Keratinocyte (primary cell): Measurements from ENCODE around the gene ZBTB49. TPM values are rescaled to one million over a fixed set of nuclear protein-coding genes. Genes with fewer than 3 reads are reported as not detected.

ENCODE experiments used
- DNase-seq: peaks from one replicate; pipeline ENCODE4 v3.0.0-alpha.2; 2011; ENCODE audit warnings: low read depth, missing footprints, low spot score
- FAIRE-seq: peaks from 2 replicates; lab custom pipeline; 2011; peaks lifted over from hg19 to GRCh38; lab: Jason Lieb, UNC
- H2AFZ ChIP-seq: 2 replicates; pipeline ENCODE4 v1.6.0; 2012; ENCODE audit warnings: low read length, control low read depth, inconsistent platforms; ENCODE audit not compliant: control insufficient read depth
- H3K27ac ChIP-seq: 2 replicates; pipeline ENCODE4 v1.5.1; 2011; ENCODE audit warnings: low read length; ENCODE audit not compliant: control insufficient read depth, insufficient read depth
- H3K27me3 ChIP-seq: 3 replicates; pipeline ENCODE4 v1.6.0; 2011; ENCODE audit warnings: low read length; ENCODE audit not compliant: control insufficient read depth, insufficient read depth; ENCODE audit errors: extremely low read depth
- H3K36me3 ChIP-seq, 2 experiments: 2 replicates in 1 of 2; 3 replicates in 1 of 2; pipeline ENCODE4 v1.5.1; 2011; ENCODE audit warnings: low read length in 2 of 2, mild to moderate bottlenecking in 1 of 2; ENCODE audit not compliant: control insufficient read depth in 2 of 2, insufficient read depth in 2 of 2; ENCODE audit errors: extremely low read depth in 1 of 2
- H3K4me1 ChIP-seq: 3 replicates; pipeline ENCODE4 v1.5.1; 2011; ENCODE audit warnings: low read length; ENCODE audit not compliant: control insufficient read depth, insufficient read depth; ENCODE audit errors: extremely low read depth
- H3K4me2 ChIP-seq: 3 replicates; pipeline ENCODE4 v1.6.0; 2011; ENCODE audit warnings: low read depth, low read length; ENCODE audit not compliant: control insufficient read depth, insufficient read depth; ENCODE audit errors: extremely low read depth
- H3K4me3 ChIP-seq, 3 experiments: fragments of 200-600 bp in 1 of 3; sonication (generic) in 1 of 3; 2 replicates in 2 of 3; 3 replicates in 1 of 3; pipeline ENCODE4 v1.5.1; 2011 to 2016; ENCODE audit warnings: low read length in 3 of 3, mild to moderate bottlenecking in 3 of 3, control low read depth in 2 of 3, inconsistent platforms in 1 of 3, low read depth in 1 of 3, mixed read lengths in 1 of 3, mixed run types in 1 of 3, moderate library complexity in 1 of 3; ENCODE audit not compliant: control insufficient read depth in 2 of 3, insufficient read depth in 2 of 3; ENCODE audit errors: extremely low read depth in 1 of 3
- H3K79me2 ChIP-seq: 2 replicates; pipeline ENCODE4 v1.6.0; 2012; ENCODE audit warnings: low read length; ENCODE audit not compliant: control insufficient read depth, insufficient read depth
- H3K9ac ChIP-seq: 3 replicates; pipeline ENCODE4 v1.6.0; 2011; ENCODE audit warnings: low read length; ENCODE audit not compliant: control insufficient read depth, insufficient read depth; ENCODE audit errors: extremely low read depth
- H3K9me1 ChIP-seq: 3 replicates; pipeline ENCODE4 v1.6.0; 2011; ENCODE audit warnings: low read length; ENCODE audit not compliant: control insufficient read depth, insufficient read depth; ENCODE audit errors: extremely low read depth
- H3K9me3 ChIP-seq: 2 replicates; pipeline ENCODE4 v1.5.1; 2012; ENCODE audit warnings: low read depth, low read length; ENCODE audit not compliant: control insufficient read depth
- H4K20me1 ChIP-seq: 3 replicates; pipeline ENCODE4 v1.6.0; 2011; ENCODE audit warnings: low read length; ENCODE audit not compliant: control insufficient read depth, insufficient read depth; ENCODE audit errors: extremely low read depth
- EZH2 ChIP-seq: IDR thresholded peaks from one replicate; pipeline ENCODE4 v1.6.1; 2012; ENCODE audit warnings: inconsistent platforms, mild to moderate bottlenecking, low read length, moderate library complexity
- dilution Hi-C: fragments of 300-500 bp; cut with MboI; formaldehyde crosslinking; loops from one replicate; pipeline ENCODE4 v1.7.0; 2020; ENCODE audit warnings: low sequenced_read_pairs; ENCODE audit not compliant: extremely low pct_ligation_motif_present
- polyA plus RNA-seq, 5 experiments: library from polyadenylated mRNA; depleted of rRNA in 3 of 5; stranded (reverse) in 3 of 5; stranded (forward) in 1 of 5; unstranded in 1 of 5; fragments of >200 nt; gene quantifications; 1 replicate in 1 of 5; 2 replicates in 3 of 5; 3 replicates in 1 of 5; pipeline versions ENCODE4 v1.2.1 to v1.2.3, GENCODE V29; 2011 to 2012; ENCODE audit warnings: missing spikeins in 2 of 5, low read depth in 1 of 5, low replicate concordance in 1 of 5
- TF ChIP-seq, protein P1 (sequence below), 3 experiments: IDR thresholded peaks in 1 of 3; conservative IDR thresholded peaks in 1 of 3; optimal IDR thresholded peaks in 1 of 3; 2 replicates in 2 of 3; 3 replicates in 1 of 3; pipeline versions ENCODE3 to v1.5.1; 2011; ENCODE audit warnings: low read length in 3 of 3, mild to moderate bottlenecking in 3 of 3, moderate library complexity in 2 of 3, control low read depth in 1 of 3, inconsistent platforms in 1 of 3; ENCODE audit not compliant: insufficient read depth in 2 of 3; ENCODE audit errors: extremely low read depth in 1 of 3

Gene ZBTB49
- polyA plus RNA-seq, 1 donor (not counting 4 experiments of a cell fraction or from before 2014, with no cell fraction given) = 3.8 TPM

DNA sequence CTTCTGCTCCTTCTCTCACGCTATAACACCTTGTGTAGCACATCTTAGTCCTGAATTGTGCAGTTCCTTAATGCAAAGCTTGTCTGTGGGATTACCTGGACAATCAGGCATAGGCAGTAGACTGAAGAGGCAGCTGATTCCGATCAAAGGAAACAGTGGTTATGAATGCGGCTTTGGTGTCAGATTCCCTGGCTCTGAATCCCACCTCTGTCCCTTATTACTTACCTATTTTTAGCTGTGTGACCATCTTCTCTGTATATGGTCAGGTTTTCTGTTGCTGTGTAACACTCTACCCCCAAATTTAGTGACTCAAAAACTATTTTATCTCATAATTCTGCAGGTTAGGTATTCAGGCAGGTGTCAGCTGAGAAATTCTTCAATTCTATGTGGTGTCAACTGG lies 3.2 kb downstream of the ZBTB49 start:
- dilution Hi-C loops = no loop called here
- no peak overlapping the region for H3K27ac ChIP-seq
- H3K27me3 ChIP-seq = no peaks in the 10 kb centered on the region
- H3K9ac ChIP-seq = no peak overlapping the region
- H2AFZ ChIP-seq = no peak overlapping the region
- TF ChIP-seq, protein P1, sequence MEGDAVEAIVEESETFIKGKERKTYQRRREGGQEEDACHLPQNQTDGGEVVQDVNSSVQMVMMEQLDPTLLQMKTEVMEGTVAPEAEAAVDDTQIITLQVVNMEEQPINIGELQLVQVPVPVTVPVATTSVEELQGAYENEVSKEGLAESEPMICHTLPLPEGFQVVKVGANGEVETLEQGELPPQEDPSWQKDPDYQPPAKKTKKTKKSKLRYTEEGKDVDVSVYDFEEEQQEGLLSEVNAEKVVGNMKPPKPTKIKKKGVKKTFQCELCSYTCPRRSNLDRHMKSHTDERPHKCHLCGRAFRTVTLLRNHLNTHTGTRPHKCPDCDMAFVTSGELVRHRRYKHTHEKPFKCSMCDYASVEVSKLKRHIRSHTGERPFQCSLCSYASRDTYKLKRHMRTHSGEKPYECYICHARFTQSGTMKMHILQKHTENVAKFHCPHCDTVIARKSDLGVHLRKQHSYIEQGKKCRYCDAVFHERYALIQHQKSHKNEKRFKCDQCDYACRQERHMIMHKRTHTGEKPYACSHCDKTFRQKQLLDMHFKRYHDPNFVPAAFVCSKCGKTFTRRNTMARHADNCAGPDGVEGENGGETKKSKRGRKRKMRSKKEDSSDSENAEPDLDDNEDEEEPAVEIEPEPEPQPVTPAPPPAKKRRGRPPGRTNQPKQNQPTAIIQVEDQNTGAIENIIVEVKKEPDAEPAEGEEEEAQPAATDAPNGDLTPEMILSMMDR (optimal IDR thresholded peaks at IDR 0.05 in 1 of 3, IDR thresholded peaks at IDR 0.05 in 1 of 3, conservative IDR thresholded peaks at IDR 0.05 in 1 of 3; ENCODE audit: extremely low read depth in 1 of 3, insufficient read depth in 2 of 3, low read length in 3 of 3) = no peak
- no peak for TF ChIP-seq EZH2
- no peak overlapping the region for H3K4me2 ChIP-seq
- H3K9me3 ChIP-seq = no peaks in the 10 kb centered on the region
- no peaks in the 10 kb centered on the region for H3K9me1 ChIP-seq
- no peak for DNase-seq
- peaks cover 42% of the 10 kb centered on the region for H3K79me2 ChIP-seq
- no peak overlapping the region for H3K4me3 ChIP-seq
- FAIRE-seq = no peak
- H3K36me3 ChIP-seq = peaks cover 1 to 4% of the 10 kb centered on the region in 2 experiments
- H4K20me1 ChIP-seq = no peaks in the 10 kb centered on the region
- peaks cover 9% of the 10 kb centered on the region for H3K4me1 ChIP-seq

DNA sequence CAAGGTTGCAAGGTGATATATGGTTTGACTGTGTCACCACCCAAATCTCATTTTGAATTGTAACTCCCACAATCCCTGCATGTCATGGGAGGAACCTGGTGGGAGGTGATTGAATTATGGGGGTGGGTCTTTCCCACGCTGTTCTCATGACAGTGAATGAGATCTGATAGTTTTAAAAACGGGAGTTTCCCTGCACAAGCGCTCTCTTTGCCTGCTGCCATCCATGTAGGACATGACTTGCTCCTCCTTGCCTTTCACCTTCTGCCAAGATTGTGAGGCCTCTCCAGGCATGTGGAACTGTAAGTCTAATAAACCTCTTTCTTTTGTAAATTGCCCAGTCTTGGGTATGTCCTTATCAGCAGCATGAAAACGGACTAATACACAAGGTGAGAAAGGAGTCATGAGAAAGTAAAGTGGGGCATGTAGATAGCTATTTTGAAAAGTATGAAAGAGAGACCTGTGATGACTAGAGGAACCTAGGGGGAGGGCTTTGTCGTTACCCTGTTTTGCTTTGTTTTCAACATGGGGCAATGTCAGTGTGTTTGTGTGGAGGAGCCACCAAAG lies 6.3 kb downstream of the ZBTB49 start:
- dilution Hi-C loops = no loop called here
- Histone ChIP-seq H3K79me2 (peaks cover 23% of the 10 kb centered on the region), H3K36me3 (peaks cover 4 to 6% of the 10 kb centered on the region in 2 experiments), H3K4me2 (no peak overlapping the region), H4K20me1 (no peaks in the 10 kb centered on the region), H3K9me3 (no peaks in the 10 kb centered on the region), H2AFZ (no peak overlapping the region), H3K4me3 (no peak overlapping the region), H3K9ac (no peak overlapping the region), H3K27ac (no peak overlapping the region), H3K4me1 (peaks cover under 1% of the 10 kb centered on the region), H3K9me1 (no peaks in the 10 kb centered on the region), H3K27me3 (no peaks in the 10 kb centered on the region)
- TF ChIP-seq, protein P1 (optimal IDR thresholded peaks at IDR 0.05 in 1 of 3, IDR thresholded peaks at IDR 0.05 in 1 of 3, conservative IDR thresholded peaks at IDR 0.05 in 1 of 3; ENCODE audit: extremely low read depth in 1 of 3, insufficient read depth in 2 of 3, low read length in 3 of 3) = no peak
- no peak for TF ChIP-seq EZH2
- FAIRE-seq (no peak), DNase-seq (no peak)
